GM18517 (cell line): ENCODE results near the gene FLOT1.
A peak's percentile ranks its signal among the peaks of the same experiment; 100 is the strongest.

Experiments
- ATAC-seq: cut with Tn5 transposase; IDR thresholded peaks from one replicate; pipeline ENCODE4 v1.9.1; 2021; ENCODE audit warnings: mild to moderate bottlenecking, moderate library complexity; ENCODE audit not compliant: unreplicated experiment

The FLOT1 gene

GRCh38 chr6:30742316-30743098 lies at the start of gene FLOT1:
Gene FLOT1 (minus strand): TSS chr6:30742687. CDS start chr6:30742189, 498 bp downstream.
- ATAC-seq: peak; percentile 56

GRCh38 chr6:30790724-30791383 lies 48.4 kb upstream of the FLOT1 start:
- ATAC-seq: no peak

DNA sequence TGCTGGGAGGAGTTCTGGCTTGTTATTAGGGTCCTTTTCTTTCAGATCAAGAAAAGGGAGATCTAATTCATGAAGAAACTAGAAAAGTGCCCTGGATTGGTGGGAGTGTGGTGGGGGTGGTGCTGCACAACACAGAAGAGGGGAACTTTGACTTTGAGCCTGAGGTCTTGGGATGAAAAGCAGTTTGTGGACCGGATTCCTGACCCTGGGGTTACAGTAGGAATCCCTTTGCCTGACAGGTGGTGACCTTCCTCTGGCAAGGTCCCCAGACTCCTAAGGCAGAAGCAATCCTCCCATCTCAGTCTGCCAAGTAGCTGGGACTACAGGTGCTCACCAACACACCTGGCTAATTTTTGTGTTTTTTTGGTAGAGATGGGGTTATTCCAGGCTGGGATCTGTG lies 47.1 kb upstream of the FLOT1 start:
- no peak for ATAC-seq

DNA sequence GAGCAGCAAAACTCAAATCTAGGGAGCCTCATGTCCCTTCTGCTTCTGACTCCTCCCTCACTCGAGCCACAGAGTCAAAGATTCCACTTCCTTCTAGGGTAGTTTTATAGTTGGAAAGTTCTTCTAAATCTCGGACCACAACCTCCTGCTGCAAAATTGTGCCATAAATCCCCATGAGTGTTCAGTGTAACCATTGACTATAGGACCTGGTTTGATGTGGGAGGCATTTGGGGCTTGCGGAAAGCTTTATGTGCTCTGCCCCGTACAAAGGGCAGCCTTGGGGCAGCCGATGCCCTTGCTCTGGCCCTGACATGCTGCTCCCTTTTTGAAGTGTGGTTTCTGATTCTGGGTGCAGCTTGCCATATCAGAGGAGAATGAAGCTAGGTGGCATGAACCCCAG lies 45.5 kb upstream of the FLOT1 start:
- no peak for ATAC-seq

GRCh38 chr6:30782425-30783014 lies 40.0 kb upstream of the FLOT1 start:
- no peak for ATAC-seq

- no peak for ATAC-seq
These were observed 39.4 kb upstream of the FLOT1 start for GRCh38 chr6:30781743-30782424.

GRCh38 chr6:30781395-30781742 lies 38.9 kb upstream of the FLOT1 start:
- no peak for ATAC-seq

DNA sequence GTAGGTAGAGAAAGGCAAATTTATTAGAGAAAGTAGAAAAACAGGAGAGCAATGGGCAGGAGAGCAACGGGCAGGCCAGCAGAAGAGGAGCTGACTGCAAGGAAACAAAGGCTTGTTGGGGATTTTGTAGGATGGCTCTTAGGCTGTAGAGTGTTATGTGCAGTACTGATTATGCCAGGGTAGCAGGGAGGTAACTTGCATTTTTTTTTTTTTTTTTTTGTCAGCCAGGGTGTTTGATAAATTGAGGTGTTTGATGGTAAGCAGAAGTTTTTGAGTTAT lies 38.1 kb upstream of the FLOT1 start:
- ATAC-seq: no peak

DNA sequence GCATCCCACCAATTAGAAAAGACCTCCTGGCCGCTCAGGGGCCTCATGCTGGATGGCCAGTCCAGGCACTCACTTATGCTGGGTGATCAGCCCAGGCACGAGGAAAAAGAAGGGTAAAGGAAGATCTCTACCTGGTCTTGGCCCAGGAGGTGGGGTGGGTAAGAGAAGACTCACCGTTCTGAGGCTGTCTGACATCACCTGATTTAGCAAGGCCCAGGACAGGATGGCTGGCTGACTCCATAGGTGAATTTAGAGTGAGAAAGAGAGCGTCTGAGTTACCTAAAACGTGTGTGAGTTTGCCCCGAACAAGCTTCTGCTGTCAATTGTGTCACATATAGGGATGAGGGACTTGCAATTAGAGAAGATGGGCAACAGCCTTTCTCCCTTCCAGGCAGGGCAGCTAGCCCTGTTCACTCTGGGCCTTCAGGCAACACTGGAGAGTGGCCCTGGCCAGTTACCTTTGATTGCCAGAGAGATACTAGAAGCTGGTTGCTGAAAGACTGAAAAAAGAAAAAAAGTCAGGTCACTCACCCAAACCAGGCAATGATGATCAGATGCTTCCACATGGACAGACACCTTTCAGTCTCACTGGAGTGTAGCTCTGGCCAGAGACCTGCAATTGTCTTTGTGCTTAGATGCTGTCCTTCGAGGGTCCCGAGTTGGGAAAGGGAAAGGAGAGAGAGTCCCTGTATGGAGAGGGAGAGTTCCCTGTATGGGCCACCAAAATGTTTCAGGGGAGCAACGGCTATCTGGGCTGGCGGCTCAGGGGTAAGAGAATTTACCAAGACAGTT lies 37.6 kb upstream of the FLOT1 start:
- ATAC-seq: no peak

- ATAC-seq: no peak
These were observed 35.6 kb upstream of the FLOT1 start for GRCh38 chr6:30778001-30778635.

DNA sequence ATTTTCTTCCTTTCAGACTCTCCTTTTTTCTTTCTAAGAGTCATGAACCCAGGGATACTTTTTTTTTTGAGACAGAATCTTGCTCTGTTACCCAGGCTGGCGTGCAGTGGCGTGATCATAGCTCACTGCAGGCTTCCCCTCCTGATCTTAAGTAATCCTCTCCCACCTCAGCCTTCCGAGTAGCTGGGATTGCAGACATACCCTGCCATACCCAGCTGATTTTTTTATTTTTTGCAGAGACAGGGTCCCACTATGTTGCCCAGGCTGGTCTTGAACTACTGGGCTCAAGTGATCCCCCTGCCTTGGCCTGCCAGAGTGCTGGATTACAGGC lies 34.6 kb upstream of the FLOT1 start:
- ATAC-seq: no peak

DNA sequence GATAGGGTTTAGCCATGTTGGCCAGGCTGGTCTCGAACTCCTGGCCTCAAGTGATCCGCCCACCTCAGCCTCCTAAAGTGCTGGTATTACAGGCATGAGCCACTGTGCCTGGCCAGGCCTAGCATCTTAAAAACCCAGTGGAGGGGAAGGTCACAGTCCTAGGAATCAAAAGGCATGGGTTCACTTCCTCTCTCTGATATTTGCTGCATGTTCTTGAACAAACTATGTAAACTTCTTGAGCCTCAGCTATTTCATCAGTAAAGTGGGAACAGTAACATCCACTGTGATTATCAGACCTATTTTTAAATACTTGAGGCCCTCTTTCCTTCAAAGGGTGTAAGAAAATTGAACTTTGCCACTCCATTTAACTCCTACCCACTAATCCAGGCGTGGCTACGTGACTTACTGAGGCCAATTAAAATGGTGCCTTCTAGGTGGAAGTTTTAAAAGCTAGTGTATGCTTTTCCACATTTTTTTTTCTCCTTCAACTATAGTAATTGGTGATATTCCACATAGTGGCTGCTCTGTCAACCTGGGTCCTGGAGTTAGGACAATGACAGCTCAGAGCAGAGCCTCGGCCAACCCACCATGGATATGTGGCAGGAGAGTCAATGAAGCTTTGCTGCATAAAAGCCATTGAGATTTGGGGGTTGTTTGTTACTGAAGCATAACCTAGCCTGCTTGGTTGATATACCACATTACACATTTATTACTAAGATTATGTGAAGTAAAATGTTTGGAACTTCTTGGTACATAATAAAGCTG lies 34.1 kb upstream of the FLOT1 start:
- no peak for ATAC-seq

- ATAC-seq: no peak
These were observed 32.6 kb upstream of the FLOT1 start for GRCh38 chr6:30775104-30775503.

DNA sequence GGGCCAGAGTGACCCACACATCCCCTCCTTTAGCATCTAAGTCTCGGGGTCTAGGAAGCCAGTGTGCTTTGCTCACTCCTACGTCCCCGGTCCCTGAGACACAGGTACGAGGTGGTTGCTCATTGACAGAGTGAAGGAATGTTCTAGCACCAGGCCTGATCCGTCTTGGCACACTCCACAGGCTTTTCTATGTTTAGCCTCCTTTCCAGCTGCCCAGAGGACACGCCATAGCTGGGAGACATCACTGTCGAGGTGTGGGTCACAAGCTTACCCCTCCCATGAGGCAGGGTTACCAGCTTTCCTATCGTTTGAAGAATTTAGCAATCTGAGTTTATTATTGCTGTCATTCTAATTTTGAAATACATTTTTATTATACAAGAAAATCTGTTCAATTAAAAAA lies 32.2 kb upstream of the FLOT1 start:
- no peak for ATAC-seq

- ATAC-seq: no peak
These were observed 28.1 kb upstream of the FLOT1 start for GRCh38 chr6:30770592-30770991.

DNA sequence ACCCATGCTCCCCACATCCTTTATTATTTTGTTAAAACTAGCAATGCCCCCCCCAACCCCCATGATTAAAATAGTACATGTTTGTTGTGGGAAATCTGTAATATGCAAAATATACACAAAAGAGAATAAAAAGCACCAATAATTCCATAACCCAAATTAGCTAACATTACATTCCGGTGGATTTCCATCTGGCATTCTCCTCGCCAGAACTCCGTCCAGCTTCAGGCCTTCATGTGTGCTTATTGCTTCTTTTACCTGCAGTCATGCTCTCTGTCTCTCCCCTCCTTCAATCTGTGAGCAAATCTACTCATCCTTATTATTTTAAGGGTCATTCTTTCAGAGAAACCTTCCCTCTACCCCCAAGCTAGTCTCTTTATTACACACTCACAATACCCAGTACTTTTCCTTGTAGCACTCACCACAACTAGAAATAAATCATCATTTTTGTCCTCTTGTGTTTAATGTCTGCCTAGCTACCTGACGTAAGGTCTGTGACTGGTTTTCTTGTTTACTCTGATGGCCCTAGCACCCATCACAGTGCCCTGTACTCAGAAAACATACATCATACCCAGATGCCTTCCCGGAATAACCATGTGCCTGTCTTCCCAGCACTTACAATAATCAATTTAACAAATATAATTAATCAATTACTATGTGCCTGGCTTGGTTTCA lies 27.5 kb upstream of the FLOT1 start:
- ATAC-seq: no peak

GRCh38 chr6:30769088-30769852 lies 26.8 kb upstream of the FLOT1 start:
- ATAC-seq: no peak

GRCh38 chr6:30768634-30769087 lies 26.2 kb upstream of the FLOT1 start:
- no peak for ATAC-seq

DNA sequence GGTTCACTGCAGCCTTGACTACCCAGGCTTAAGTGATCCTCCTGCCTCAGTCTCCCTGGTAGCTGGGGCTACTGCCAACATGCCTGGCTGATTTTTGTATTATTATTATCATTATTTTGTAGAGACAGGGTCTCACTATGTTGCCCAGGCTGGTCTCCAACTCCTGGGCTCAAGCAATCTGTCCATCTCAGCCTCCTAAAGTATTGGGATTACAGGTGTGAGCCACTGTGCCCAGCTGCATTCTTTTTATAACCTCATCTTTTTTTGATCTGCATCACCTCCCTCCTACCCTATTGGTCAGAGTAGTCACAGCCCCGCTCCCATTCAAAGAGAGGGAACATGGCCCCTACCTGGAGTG lies 25.4 kb upstream of the FLOT1 start:
- ATAC-seq: no peak
